ENCODE data around the gene LRRTM3.

LRRTM3 gene

GRCh38 chr10:66951896-66952295 is 26.1 kb downstream of the LRRTM3 start:
- no peak for TF ChIP-seq FOXM1 (IDR thresholded peaks at IDR 0.05; ENCODE audit: borderline replicate concordance, low read depth)
- no peak for TF ChIP-seq NFIC (IDR thresholded peaks at IDR 0.05)
- no peak for TF ChIP-seq RAD21 (IDR thresholded peaks at IDR 0.05; ENCODE audit: low read depth)
- no peak for TF ChIP-seq TCF12 (IDR thresholded peaks at IDR 0.05; ENCODE audit: low read depth)
- TF ChIP-seq CEBPB (IDR thresholded peaks at IDR 0.05) = no peak
- no peak for TF ChIP-seq USF1 (IDR thresholded peaks at IDR 0.05)

- TF ChIP-seq TCF12 (IDR thresholded peaks at IDR 0.05; ENCODE audit: low read depth) (no peak), EGR1 (IDR thresholded peaks at IDR 0.05) (no peak), FOXM1 (IDR thresholded peaks at IDR 0.05; ENCODE audit: borderline replicate concordance, low read depth) (no peak), RAD21 (IDR thresholded peaks at IDR 0.05; ENCODE audit: low read depth) (no peak), TAF1 (IDR thresholded peaks at IDR 0.05; ENCODE audit: low read depth) (no peak), NFIC (IDR thresholded peaks at IDR 0.05) (no peak), USF1 (IDR thresholded peaks at IDR 0.05) (no peak), TEAD4 (IDR thresholded peaks at IDR 0.05) (no peak), MAX (IDR thresholded peaks at IDR 0.05) (no peak), EP300 (IDR thresholded peaks at IDR 0.05; ENCODE audit: borderline replicate concordance) (no peak), CREB1 (IDR thresholded peaks at IDR 0.05; ENCODE audit: low read depth) (no peak), REST (IDR thresholded peaks at IDR 0.05; ENCODE audit: low read depth) (no peak), ZBTB7A (IDR thresholded peaks at IDR 0.05; ENCODE audit: low read depth) (no peak), YY1 (IDR thresholded peaks at IDR 0.05; ENCODE audit: low read depth) (no peak)
Observed at GRCh38 chr10:66958466-66958865, 32.6 kb downstream of the LRRTM3 start.

GRCh38 chr10:66964946-66965345 is 39.1 kb downstream of the LRRTM3 start:
- TF ChIP-seq EGR1 (IDR thresholded peaks at IDR 0.05) = no peak
- TF ChIP-seq NFIC (IDR thresholded peaks at IDR 0.05) = no peak
- TF ChIP-seq TAF1 (IDR thresholded peaks at IDR 0.05; ENCODE audit: low read depth) = no peak
- TF ChIP-seq RAD21 (IDR thresholded peaks at IDR 0.05; ENCODE audit: low read depth) = no peak
- no peak for TF ChIP-seq MAX (IDR thresholded peaks at IDR 0.05)
- TF ChIP-seq EP300 (IDR thresholded peaks at IDR 0.05; ENCODE audit: borderline replicate concordance) = no peak
- TF ChIP-seq TCF12 (IDR thresholded peaks at IDR 0.05; ENCODE audit: low read depth) = no peak
- no peak for TF ChIP-seq CREB1 (IDR thresholded peaks at IDR 0.05; ENCODE audit: low read depth)
- no peak for TF ChIP-seq YY1 (IDR thresholded peaks at IDR 0.05; ENCODE audit: low read depth)
- no peak for TF ChIP-seq ZBTB7A (IDR thresholded peaks at IDR 0.05; ENCODE audit: low read depth)
- TF ChIP-seq CEBPB (IDR thresholded peaks at IDR 0.05) = no peak

- no peak for TF ChIP-seq FOXM1 (IDR thresholded peaks at IDR 0.05; ENCODE audit: borderline replicate concordance, low read depth)
- no peak for TF ChIP-seq REST (IDR thresholded peaks at IDR 0.05; ENCODE audit: low read depth)
- TF ChIP-seq CREB1 (IDR thresholded peaks at IDR 0.05; ENCODE audit: low read depth) = no peak
Observed at GRCh38 chr10:66980246-66980815, 54.5 kb downstream of the LRRTM3 start.

GRCh38 chr10:66981361-66982052 is 55.7 kb downstream of the LRRTM3 start:
- TF ChIP-seq ZBTB7A (IDR thresholded peaks at IDR 0.05; ENCODE audit: low read depth) = no peak
- TF ChIP-seq USF1 (IDR thresholded peaks at IDR 0.05) = no peak
- TF ChIP-seq EGR1 (IDR thresholded peaks at IDR 0.05) = no peak
- no peak for TF ChIP-seq EP300 (IDR thresholded peaks at IDR 0.05; ENCODE audit: borderline replicate concordance)
- TF ChIP-seq CEBPB (IDR thresholded peaks at IDR 0.05) = no peak

- TF ChIP-seq CREB1 (IDR thresholded peaks at IDR 0.05; ENCODE audit: low read depth) (no peak), MAX (IDR thresholded peaks at IDR 0.05) (no peak), REST (IDR thresholded peaks at IDR 0.05; ENCODE audit: low read depth) (no peak), USF1 (IDR thresholded peaks at IDR 0.05) (no peak), CEBPB (IDR thresholded peaks at IDR 0.05) (no peak), NFIC (IDR thresholded peaks at IDR 0.05) (no peak), EGR1 (IDR thresholded peaks at IDR 0.05) (no peak), EP300 (IDR thresholded peaks at IDR 0.05; ENCODE audit: borderline replicate concordance) (no peak), FOXM1 (IDR thresholded peaks at IDR 0.05; ENCODE audit: borderline replicate concordance, low read depth) (no peak), YY1 (IDR thresholded peaks at IDR 0.05; ENCODE audit: low read depth) (no peak), RAD21 (IDR thresholded peaks at IDR 0.05; ENCODE audit: low read depth) (no peak), TCF12 (IDR thresholded peaks at IDR 0.05; ENCODE audit: low read depth) (no peak)
Observed at GRCh38 chr10:66982053-66982420, 56.2 kb downstream of the LRRTM3 start.
